Forelimb muscle (tissue), 1 donor: ENCODE measurements around the gene SNX20. TPM values are rescaled to one million over a fixed set of nuclear protein-coding genes. Genes with fewer than 3 reads are reported as not detected.

Experiments used
- DNase-seq: peaks from one replicate; pipeline ENCODE4 v3.0.0-alpha.2; 2013; ENCODE audit warnings: low read depth
- polyA plus RNA-seq: library from polyadenylated mRNA; unstranded; fragments of 120-200 nt; gene quantifications from one replicate; pipeline ENCODE4 v1.2.1, GENCODE V29; 2013; ENCODE audit not compliant: insufficient read length

SNX20 gene, protein sequence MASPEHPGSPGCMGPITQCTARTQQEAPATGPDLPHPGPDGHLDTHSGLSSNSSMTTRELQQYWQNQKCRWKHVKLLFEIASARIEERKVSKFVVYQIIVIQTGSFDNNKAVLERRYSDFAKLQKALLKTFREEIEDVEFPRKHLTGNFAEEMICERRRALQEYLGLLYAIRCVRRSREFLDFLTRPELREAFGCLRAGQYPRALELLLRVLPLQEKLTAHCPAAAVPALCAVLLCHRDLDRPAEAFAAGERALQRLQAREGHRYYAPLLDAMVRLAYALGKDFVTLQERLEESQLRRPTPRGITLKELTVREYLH
- polyA plus RNA-seq, result 1.6 TPM

GRCh38 chr16:50681021-50681885 lies at the start of gene SNX20:
Gene SNX20, minus strand, starts transcription at chr16:50681312. Its CDS starts 3,786 bp downstream, at chr16:50677526.
- DNase-seq, result no peak

DNA sequence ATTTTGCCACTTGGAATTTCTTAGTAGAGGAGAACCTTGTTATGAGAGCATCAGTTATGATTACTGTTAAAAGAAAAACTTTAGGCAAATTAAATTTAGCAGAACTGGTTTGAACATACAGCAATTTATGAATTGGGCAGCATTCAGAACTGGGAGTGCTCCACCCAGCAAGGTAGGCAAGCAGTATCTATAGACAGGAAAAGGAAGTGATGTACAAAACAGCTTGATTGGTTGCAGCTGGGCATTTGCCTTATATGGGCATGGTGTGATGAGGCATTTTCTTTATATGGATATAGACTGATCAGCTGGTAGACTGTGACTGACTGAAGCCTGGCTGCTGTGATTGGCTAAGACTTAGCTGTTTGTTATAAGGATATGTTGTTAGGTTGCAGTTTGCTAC lies 43.2 kb upstream of the SNX20 start:
- no peak for DNase-seq

DNA sequence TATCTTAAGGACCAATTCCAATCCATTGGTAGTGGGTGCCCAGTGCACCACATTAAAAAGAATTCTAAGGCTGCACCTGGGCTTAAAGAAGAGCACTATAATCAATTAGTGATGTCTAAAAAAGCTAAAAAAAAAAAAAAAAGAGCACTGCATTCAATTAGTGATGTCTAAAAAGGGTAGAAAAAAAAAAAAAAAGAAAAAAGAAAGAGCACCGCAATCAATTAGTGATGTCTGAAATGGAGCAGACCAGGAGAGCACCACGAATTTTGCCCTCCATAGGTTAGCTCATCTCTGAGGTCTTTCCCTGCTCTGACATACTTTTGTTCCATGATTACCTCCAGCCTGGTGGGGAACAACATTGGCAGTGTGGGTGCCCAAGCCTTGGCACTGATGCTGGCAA lies 41.8 kb upstream of the SNX20 start:
- no peak for DNase-seq

DNA sequence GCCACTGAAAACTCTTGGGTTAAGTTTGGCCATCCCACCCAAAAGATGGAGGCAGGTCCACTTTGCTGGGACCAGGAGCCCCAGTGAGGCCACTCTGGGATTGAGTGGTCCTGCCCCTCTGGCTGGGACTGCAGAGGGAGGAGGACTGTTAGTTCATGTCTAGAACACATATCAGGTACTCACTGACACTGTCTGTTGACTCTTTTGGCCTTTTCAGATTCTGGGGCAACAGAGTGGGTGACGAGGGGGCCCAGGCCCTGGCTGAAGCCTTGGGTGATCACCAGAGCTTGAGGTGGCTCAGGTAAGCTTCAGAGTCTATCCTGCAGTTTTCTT lies 41.3 kb upstream of the SNX20 start:
- DNase-seq, result no peak

DNA sequence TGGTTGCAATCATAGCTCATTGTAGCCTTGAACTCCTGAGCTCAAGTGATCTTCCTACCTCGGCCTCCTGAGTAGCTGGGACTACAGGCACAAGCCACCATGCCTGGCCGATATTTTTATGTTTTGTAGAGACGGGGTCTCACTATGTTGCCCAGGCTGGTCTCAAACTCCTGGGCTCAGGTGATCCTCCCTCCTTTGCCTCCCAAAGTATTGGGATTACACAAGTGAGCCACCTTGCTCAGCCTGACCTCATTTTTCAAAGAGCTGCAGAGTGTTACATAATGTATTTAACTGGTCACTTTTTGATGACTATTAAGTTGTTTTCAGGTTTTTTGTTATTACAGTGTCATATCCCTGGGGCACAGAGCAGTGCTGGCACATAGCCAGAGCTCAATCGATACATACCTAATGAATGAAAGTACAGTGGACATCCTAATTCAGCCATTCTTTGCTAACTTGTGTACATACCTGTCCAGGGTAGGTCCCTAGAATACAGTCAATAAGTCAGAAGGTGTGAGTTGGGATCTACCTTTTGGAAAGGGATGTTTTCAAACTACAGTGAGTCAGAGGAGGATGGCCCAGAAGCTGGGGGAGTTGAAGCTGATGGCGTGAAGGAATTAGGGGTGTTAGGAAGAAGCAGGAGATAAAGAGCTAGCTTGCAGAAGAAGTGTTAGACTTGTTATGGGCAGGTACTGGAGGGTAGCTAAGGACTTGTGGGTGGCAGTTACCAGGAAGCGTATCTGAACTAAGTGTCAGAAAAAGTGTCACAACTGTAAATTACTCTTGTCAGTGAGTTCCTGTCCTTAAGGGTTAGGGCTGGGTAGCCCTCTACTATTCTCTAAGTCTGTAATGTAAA lies 40.7 kb upstream of the SNX20 start:
- DNase-seq, result no peak

GRCh38 chr16:50719401-50720337 lies 38.6 kb upstream of the SNX20 start:
- no peak for DNase-seq

GRCh38 chr16:50718761-50719400 lies 37.8 kb upstream of the SNX20 start:
- DNase-seq, result no peak

DNA sequence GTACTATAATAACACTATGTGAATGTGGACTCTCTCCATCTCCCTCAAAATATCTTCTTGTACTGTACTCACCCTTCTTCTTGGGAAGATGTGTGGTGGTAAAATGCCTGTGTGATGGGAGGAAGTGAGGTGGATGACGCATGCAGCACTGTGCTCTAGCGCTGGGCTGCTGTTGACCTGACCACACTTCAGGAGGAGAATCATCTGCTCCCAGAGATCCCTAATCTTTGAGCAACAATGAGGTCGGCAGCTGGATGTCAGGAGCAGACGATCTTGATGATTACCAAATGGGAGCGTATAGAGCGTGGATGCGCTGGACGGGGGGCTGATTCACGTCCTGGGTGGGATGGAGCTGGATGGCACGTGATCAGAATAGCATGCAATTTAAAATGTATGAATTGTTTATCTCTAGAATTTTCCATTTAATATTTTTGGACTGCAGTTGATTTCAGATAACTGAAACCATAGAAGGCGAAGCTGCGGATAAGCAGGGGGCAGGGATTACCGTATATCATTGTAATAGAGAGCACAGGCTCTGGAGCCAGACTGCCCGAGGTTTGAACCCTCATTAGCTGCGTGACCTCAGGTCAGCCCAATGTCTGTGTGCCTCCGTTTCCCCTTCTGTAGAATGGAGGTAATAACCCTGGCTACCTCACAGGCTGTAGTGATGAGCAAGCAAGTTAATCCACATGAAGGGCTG lies 37.1 kb upstream of the SNX20 start:
- DNase-seq, result no peak

DNA sequence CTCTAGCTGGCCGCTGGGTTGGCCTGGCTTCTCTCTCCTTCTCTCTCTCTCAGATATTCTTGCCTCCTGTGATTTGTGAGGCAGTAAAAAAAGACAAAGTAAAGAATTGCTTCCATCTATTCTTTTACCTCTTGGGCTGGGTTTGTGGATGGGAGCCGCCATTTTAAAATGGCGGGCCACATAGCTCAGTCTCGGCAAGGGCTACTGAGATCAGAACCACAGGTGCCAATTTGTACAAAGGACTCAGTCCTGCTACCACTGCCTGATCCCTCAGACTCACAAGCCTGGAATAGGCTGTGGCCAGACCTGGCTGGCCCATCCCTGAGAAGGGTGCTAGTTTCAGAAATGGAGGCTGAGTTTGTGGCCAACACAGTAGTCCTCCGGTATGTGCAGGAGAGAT lies 36.4 kb upstream of the SNX20 start:
- no peak for DNase-seq

DNA sequence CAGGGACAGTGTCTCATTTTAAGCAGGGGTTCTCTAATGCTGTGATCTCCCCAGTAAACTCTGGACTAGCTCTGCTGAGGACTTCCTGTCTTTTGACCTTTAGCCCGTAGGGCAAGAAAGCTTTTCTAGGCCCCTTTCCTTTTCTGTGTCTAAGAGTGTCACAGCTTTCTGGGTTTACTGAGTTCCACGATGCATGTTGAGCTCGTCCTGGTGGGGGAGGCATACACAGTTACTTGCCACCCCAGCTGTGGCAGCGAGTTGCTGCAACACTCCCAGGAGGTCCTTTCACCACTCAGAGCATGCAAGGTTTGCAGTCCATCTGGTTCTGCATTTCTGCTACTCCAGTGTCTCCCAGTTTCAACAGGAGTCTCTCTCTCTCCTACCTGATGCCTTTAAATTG lies 36.0 kb upstream of the SNX20 start:
- no peak for DNase-seq

DNA sequence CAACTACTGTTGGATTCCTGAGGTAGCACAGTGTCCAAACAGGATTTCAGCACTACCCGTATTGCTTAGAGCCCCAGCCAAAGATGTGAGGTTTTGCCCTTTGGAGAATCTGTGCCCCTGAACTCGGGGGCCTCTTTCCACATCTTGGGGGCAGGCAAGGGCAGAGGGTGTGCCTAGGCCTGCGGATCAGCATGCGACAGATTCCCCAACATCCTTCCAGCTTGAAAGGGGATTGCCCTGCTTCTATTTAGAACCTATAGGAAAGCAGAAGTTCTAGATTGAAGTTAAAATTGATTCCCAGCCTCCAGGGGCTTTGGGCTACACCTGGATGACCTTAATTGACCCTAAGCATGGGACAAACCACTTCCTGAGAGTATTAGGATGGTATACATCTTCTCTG lies 31.8 kb upstream of the SNX20 start:
- no peak for DNase-seq

GRCh38 chr16:50712560-50712898 lies 31.4 kb upstream of the SNX20 start:
- no peak for DNase-seq

DNA sequence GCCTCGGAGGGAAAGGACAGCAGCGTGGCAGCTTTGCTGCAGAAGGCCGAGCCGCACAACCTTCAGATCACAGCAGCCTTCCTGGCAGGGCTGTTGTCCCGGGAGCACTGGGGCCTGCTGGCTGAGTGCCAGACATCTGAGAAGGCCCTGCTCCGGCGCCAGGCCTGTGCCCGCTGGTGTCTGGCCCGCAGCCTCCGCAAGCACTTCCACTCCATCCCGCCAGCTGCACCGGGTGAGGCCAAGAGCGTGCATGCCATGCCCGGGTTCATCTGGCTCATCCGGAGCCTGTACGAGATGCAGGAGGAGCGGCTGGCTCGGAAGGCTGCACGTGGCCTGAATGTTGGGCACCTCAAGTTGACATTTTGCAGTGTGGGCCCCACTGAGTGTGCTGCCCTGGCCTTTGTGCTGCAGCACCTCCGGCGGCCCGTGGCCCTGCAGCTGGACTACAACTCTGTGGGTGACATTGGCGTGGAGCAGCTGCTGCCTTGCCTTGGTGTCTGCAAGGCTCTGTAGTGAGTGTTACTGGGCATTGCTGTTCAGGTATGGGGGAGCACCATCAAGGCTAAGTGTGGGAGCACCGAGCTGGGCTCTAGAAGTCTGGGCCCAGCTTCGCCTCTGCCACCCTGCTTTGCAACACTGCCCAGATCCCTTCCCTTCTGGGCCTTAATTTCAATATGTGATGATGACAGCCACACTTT lies 30.9 kb upstream of the SNX20 start:
- no peak for DNase-seq

DNA sequence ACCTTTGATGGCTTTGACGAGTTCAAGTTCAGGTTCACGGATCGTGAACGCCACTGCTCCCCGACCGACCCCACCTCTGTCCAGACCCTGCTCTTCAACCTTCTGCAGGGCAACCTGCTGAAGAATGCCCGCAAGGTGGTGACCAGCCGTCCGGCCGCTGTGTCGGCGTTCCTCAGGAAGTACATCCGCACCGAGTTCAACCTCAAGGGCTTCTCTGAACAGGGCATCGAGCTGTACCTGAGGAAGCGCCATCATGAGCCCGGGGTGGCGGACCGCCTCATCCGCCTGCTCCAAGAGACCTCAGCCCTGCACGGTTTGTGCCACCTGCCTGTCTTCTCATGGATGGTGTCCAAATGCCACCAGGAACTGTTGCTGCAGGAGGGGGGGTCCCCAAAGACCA lies 29.9 kb upstream of the SNX20 start:
- DNase-seq, result no peak

DNA sequence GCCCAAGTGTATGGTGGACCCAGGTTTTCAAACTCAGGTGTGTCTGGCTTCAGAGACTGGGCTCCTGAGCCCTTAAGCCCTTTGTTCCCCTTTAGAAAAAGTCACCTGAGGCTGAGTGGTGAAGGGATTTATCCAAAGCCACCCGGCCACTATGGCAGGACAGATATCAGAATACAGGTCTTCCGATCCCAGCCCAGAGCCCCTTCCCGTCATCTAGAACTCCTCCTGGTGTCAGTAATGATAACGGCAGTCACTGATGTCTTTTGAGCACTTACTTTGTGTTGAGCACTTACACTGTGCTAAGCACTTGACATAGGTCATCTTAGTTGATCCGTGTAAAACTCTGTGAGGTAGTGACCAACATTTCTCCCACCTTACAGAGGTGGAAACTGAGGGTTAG lies 28.9 kb upstream of the SNX20 start:
- no peak for DNase-seq

DNA sequence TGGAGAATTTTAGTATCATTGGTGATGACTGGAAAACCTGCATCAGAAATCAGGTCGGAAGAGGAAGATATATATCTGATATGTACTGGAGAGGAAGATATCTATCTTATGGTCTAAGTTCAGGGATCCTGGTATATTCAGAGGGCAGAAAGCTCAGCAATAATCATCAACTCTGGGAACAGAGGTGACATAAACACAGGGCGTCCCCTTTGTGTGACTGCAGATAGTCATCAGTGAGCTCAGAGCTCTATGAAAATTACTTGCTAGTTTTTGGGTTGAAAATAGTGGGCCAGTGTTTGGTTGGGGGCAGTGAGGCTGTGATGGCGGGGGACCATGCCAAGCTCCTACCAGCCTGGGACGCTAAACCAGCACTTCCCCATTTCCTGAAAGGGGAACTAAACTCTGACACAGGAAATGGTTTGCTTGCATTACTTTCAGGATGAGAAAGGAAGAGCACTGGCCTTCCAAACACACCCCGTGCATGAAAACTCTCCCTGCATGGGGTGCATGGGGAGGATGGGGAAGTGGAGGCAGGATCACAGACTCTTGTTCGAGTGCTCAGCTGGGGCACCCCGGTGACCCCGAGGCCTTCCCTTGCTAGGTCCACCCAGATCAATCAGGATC lies 28.1 kb upstream of the SNX20 start:
- DNase-seq, result no peak

DNA sequence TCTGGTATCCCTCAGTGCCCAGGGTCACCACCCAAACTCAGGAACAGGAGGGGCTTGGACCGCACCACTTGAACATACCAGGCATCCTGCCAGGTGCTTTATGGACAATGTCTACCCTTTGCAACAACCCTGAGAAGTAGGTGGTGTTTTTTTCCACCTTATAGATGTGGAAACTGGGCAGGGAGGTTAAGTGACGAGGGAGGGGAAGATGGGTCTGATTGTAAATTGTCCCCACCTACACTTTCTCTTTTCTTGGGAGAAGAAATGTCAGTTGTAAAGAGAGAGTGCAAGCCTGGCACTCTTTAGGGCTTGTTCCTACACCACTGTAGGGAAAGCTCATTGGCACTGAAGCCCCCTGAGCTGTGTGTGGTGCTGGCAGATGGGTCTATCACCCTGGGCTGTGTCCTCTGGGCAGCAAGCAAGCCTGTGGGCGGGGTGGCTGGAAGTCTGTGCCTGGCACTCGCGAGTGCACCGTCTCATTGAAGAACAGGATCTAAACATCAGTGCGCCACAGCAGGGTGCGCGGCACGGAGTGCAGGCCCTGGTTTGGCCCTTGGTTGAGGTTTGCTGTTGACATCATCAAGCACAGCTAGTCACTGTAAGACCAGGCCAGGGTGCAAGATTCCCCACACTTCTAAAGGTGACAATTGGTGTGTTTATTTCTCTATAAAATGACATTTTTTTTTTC lies 27.4 kb upstream of the SNX20 start:
- no peak for DNase-seq

DNA sequence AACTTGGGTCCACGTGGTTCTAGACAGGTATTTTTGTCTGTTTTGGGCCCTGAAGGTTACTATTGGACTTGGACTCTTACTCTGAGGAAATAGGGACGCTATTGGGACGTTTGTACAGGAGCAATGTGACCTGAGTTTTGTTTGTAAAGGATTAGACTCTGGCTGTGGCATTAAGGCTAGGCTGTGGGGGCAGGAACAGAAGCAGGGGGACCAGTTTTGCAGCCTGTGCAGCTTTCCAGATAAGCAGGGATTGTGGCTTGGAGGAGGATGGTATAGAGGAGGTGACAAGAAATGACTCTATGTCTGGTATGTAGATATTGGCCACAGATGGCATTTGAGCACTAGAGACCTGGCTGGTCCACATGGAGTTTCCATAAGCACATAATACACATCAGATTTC lies 25.1 kb upstream of the SNX20 start:
- DNase-seq, result no peak
